ENCODE data around the gene ADO. TPM values are rescaled to one million over a fixed set of nuclear protein-coding genes. Genes with fewer than 3 reads are reported as not detected.

ADO gene
- total and polyA plus RNA-seq, 2 experiments from 2014 or later = 12.6 to 48.3 TPM

- Mint-ChIP-seq H3K27me3 (ENCODE audit: insufficient read depth, low read depth, poor library complexity) (peaks cover 55% of the 10 kb centered on the region), H3K27ac (no peak overlapping the region), H3K9me3 (peaks cover 3% of the 10 kb centered on the region), H3K4me3 (peak overlapping the region; percentile 19; the same call in 2 of the 3 replicates), H3K4me1 (peaks cover 19% of the 10 kb centered on the region), H3K36me3 (ENCODE audit: low read depth) (no peaks in the 10 kb centered on the region; the same call in 2 of the 3 replicates)
- H3K36me3 ChIP-seq (ENCODE audit: insufficient read depth) = no peaks in the 10 kb centered on the region
- peaks cover 7% of the 10 kb centered on the region; the same call in 1 of the 2 replicates for H3K4me1 ChIP-seq (ENCODE audit: insufficient read depth)
- peak overlapping the region; percentile 88 for H3K4me2 ChIP-seq
- peaks cover 62% of the 10 kb centered on the region for H3K27me3 ChIP-seq (ENCODE audit: insufficient read depth)
- H4K20me1 ChIP-seq (replicated peaks; ENCODE audit: insufficient read depth) = no peaks in the 10 kb centered on the region
- no peak overlapping the region for H3K27ac ChIP-seq (ENCODE audit: low read depth)
- DNase-seq (ENCODE audit: low spot score) = no peak
- no peaks in the 10 kb centered on the region for H3K9me2 ChIP-seq (ENCODE audit: insufficient read depth)
- H3K79me2 ChIP-seq (replicated peaks; ENCODE audit: insufficient read depth) = no peaks in the 10 kb centered on the region
- H3F3A ChIP-seq (replicated peaks; ENCODE audit: low read depth) = peaks cover 10% of the 10 kb centered on the region
- H3K4me3 ChIP-seq = peak overlapping the region; percentile 66
- TF ChIP-seq EZH2phosphoT487 (IDR thresholded peaks at IDR 0.05; ENCODE audit: unreplicated experiment) (no peak), ZNF114 (CRISPR knock-in tag; IDR thresholded peaks at IDR 0.05) (no peak), ZNF462 (CRISPR knock-in tag; IDR thresholded peaks at IDR 0.05) (no peak)
- peak overlapping the region; percentile 80 for H2AFZ ChIP-seq
- no peak for ATAC-seq
These were observed 14.8 kb downstream of the ADO start for GRCh38 chr10:62819141-62819920.

GRCh38 chr10:62820586-62820985, 16.1 kb downstream of the ADO start:
- peaks cover 3% of the 10 kb centered on the region for H3K9me3 Mint-ChIP-seq
- H3F3A ChIP-seq (replicated peaks; ENCODE audit: low read depth) = peaks cover 10% of the 10 kb centered on the region
- H3K4me2 ChIP-seq = no peak overlapping the region
- no peak overlapping the region for H3K4me3 ChIP-seq
- H3K27ac Mint-ChIP-seq = no peak overlapping the region
- H3K27me3 Mint-ChIP-seq (ENCODE audit: insufficient read depth, low read depth, poor library complexity) = peaks cover 44% of the 10 kb centered on the region
- H3K4me1 ChIP-seq (ENCODE audit: insufficient read depth) = peaks cover 7% of the 10 kb centered on the region; the same call in 1 of the 2 replicates
- no peak for ATAC-seq
- H3K4me1 Mint-ChIP-seq = peaks cover 14% of the 10 kb centered on the region
- H3K36me3 Mint-ChIP-seq (ENCODE audit: low read depth) = no peaks in the 10 kb centered on the region; the same call in 2 of the 3 replicates
- no peaks in the 10 kb centered on the region for H3K36me3 ChIP-seq (ENCODE audit: insufficient read depth)
- H4K20me1 ChIP-seq (replicated peaks; ENCODE audit: insufficient read depth) = no peaks in the 10 kb centered on the region
- no peak overlapping the region for H2AFZ ChIP-seq
- H3K79me2 ChIP-seq (replicated peaks; ENCODE audit: insufficient read depth) = no peaks in the 10 kb centered on the region
- DNase-seq (ENCODE audit: low spot score) = no peak
- no peak overlapping the region for H3K4me3 Mint-ChIP-seq
- no peaks in the 10 kb centered on the region for H3K9me2 ChIP-seq (ENCODE audit: insufficient read depth)
- H3K27ac ChIP-seq (ENCODE audit: low read depth) = no peak overlapping the region
- peaks cover 49% of the 10 kb centered on the region for H3K27me3 ChIP-seq (ENCODE audit: insufficient read depth)
- TF ChIP-seq ZNF114 (CRISPR knock-in tag; IDR thresholded peaks at IDR 0.05) (no peak), EZH2phosphoT487 (IDR thresholded peaks at IDR 0.05; ENCODE audit: unreplicated experiment) (no peak), NANOG (IDR thresholded peaks at IDR 0.05; ENCODE audit: borderline replicate concordance) (no peak), CTCF (conservative IDR thresholded peaks at IDR 0.05; ENCODE audit: low read depth in 2 of 2) (no peak), CREB1 (CRISPR knock-in tag; IDR thresholded peaks at IDR 0.05; ENCODE audit: low read depth) (no peak), STAT1 (IDR thresholded peaks at IDR 0.05; ENCODE audit: unreplicated experiment) (no peak), REST (IDR thresholded peaks at IDR 0.05; ENCODE audit: unreplicated experiment) (no peak), EZH2 (IDR thresholded peaks at IDR 0.05; ENCODE audit: low read depth, unreplicated experiment) (no peak)

All from GM23338 (cell line).